ENCODE data around the gene BUD31. TPM values are rescaled to one million over a fixed set of nuclear protein-coding genes. Genes with fewer than 3 reads are reported as not detected.

BUD31 gene
- total and polyA plus RNA-seq, 10 of the 15 experiments (the other 5 are each of a cell fraction or from before 2014, with no cell fraction given) = 74.2 to 317 (median 130) TPM

GRCh38 chr7:99366646-99367045 lies 42.1 kb upstream of the BUD31 start:
- no peak overlapping the region for H3K4me3 ChIP-seq
- ChIA-PET SMC1A (ENCODE audit: uncharacterized antibody, unreplicated experiment) (no interaction called here), POLR2A (no interaction called here), RAD21 (ENCODE audit: unreplicated experiment) (interaction anchor here (0.7 to 0.8 kb wide), 2 partner anchors 42 to 49 kb away, joined by 3 read pairs; partner anchors contain the start of genes BUD31 and PDAP1), CTCF (interaction anchor here (0.6 to 4.0 kb wide), 4 partner anchors 37 to 552 kb away, joined by 3 to 31 read pairs (median 4); partner anchors contain the start of genes BUD31 and PDAP1)
- no peak for FAIRE-seq
- no peak for DNase-seq (ENCODE audit: low read depth, low spot score)
- no peak overlapping the region for H3K9ac ChIP-seq (ENCODE audit: control insufficient read depth, insufficient read depth, low read length)
- BruUV-seq (replicated peaks) = no TSS peak
- H4K20me1 ChIP-seq (ENCODE audit: control insufficient read depth, insufficient read depth) = no peaks in the 10 kb centered on the region
- intact Hi-C loops (cut with micrococcal nuclease; ENCODE audit: unreplicated experiment) = no loop called here
- H2AFZ ChIP-seq (ENCODE audit: control insufficient read depth, low read depth, low read length) = no peak overlapping the region
- H3K4me1 ChIP-seq (ENCODE audit: control insufficient read depth, insufficient read depth, low read length) = no peaks in the 10 kb centered on the region
- H3K27me3 ChIP-seq (replicated peaks in 1 of 2; ENCODE audit: control insufficient read depth in 2 of 2, insufficient read depth in 2 of 2, low read length in 1 of 2) = no peaks in the 10 kb centered on the region
- H3K4me2 ChIP-seq (ENCODE audit: control insufficient read depth, insufficient read depth) = no peak overlapping the region
- H3K9me3 ChIP-seq (replicated peaks; ENCODE audit: control insufficient read depth, insufficient read depth, low read length) = no peaks in the 10 kb centered on the region
- H3K79me2 ChIP-seq (ENCODE audit: control insufficient read depth, insufficient read depth, low read length) = no peaks in the 10 kb centered on the region
- ATAC-seq = no peak
- H3K27ac ChIP-seq (ENCODE audit: control insufficient read depth, insufficient read depth) = no peak overlapping the region
- in situ Hi-C loops (cut with MboI) = no loop called here
- peaks cover 12 to 28% of the 10 kb centered on the region in 2 experiments; a peak in 3 of 4 replicates for H3K36me3 ChIP-seq (ENCODE audit: control insufficient read depth in 2 of 2, insufficient read depth in 2 of 2, low read length in 1 of 2)
- 99% methylated on average over 11 of the region's 11 CpGs for WGBS (ENCODE audit: insufficient coverage, insufficient replicate concordance, low lambda C conversion rate, missing lambda C conversion rate)
- 0 out of 2 replicates have a peak, but pooled peaks have one; percentile 19 for TF ChIP-seq POLR2A (IDR thresholded peaks at IDR 0.05; ENCODE audit: low read depth, low read length)
- no peak for TF ChIP-seq SKIL (IDR thresholded peaks at IDR 0.05; ENCODE audit: low read depth, poor library complexity, severe bottlenecking)

- no peaks in the 10 kb centered on the region for H4K20me1 ChIP-seq (ENCODE audit: control insufficient read depth, insufficient read depth)
- in situ Hi-C loops (cut with MboI) (no loop called here), intact Hi-C loops (cut with micrococcal nuclease; ENCODE audit: unreplicated experiment) (no loop called here)
- no peaks in the 10 kb centered on the region for H3K4me1 ChIP-seq (ENCODE audit: control insufficient read depth, insufficient read depth, low read length)
- peaks cover 12 to 18% of the 10 kb centered on the region in 2 experiments; a peak in 3 of 4 replicates for H3K36me3 ChIP-seq (ENCODE audit: control insufficient read depth in 2 of 2, insufficient read depth in 2 of 2, low read length in 1 of 2)
- BruUV-seq (replicated peaks) = no TSS peak
- H3K4me3 ChIP-seq = no peak overlapping the region
- SMC1A ChIA-PET (ENCODE audit: uncharacterized antibody, unreplicated experiment) = interaction anchor here (1.5 kb wide), 1 partner anchor 12 kb away, joined by 3 read pairs; no protein-coding TSS in a partner anchor
- ATAC-seq (no peak), FAIRE-seq (no peak), DNase-seq (ENCODE audit: low read depth, low spot score) (no peak)
- H3K79me2 ChIP-seq (ENCODE audit: control insufficient read depth, insufficient read depth, low read length) = no peaks in the 10 kb centered on the region
- H3K4me2 ChIP-seq (ENCODE audit: control insufficient read depth, insufficient read depth) = no peak overlapping the region
- no peak overlapping the region for H3K27ac ChIP-seq (ENCODE audit: control insufficient read depth, insufficient read depth)
- H3K9ac ChIP-seq (ENCODE audit: control insufficient read depth, insufficient read depth, low read length) = no peak overlapping the region
- RAD21 ChIA-PET (ENCODE audit: unreplicated experiment) = no interaction called here
- POLR2A ChIA-PET = interaction anchor here (1.0 kb wide), 1 partner anchor 26 kb away, joined by 8 read pairs; no protein-coding TSS in a partner anchor
- H3K27me3 ChIP-seq (replicated peaks in 1 of 2; ENCODE audit: control insufficient read depth in 2 of 2, insufficient read depth in 2 of 2, low read length in 1 of 2) = no peaks in the 10 kb centered on the region
- 94% methylated on average over 13 of the region's 13 CpGs for WGBS (ENCODE audit: insufficient coverage, insufficient replicate concordance, low lambda C conversion rate, missing lambda C conversion rate)
- CTCF ChIA-PET = interaction anchor here (1.0 kb wide), 1 partner anchor 18 kb away, joined by 3 read pairs; no protein-coding TSS in a partner anchor
- H2AFZ ChIP-seq (ENCODE audit: control insufficient read depth, low read depth, low read length) = no peak overlapping the region
- H3K9me3 ChIP-seq (replicated peaks; ENCODE audit: control insufficient read depth, insufficient read depth, low read length) = no peaks in the 10 kb centered on the region
- TF ChIP-seq ZSCAN29 (IDR thresholded peaks at IDR 0.05) = no peak
- no peak for TF ChIP-seq CTCF (IDR thresholded peaks at IDR 0.05 in 2 of 3, conservative IDR thresholded peaks at IDR 0.05 in 1 of 3; ENCODE audit: control insufficient read depth in 2 of 3, extremely low read depth in 1 of 3, insufficient read depth in 1 of 3, low read depth in 3 of 3, low read length in 3 of 3)
- TF ChIP-seq SP1 (IDR thresholded peaks at IDR 0.05; ENCODE audit: low read depth, low read length) = no peak
- TF ChIP-seq SIN3A (IDR thresholded peaks at IDR 0.05; ENCODE audit: low read depth, low read length) = no peak
- no peak for TF ChIP-seq USF2 (IDR thresholded peaks at IDR 0.05; ENCODE audit: borderline replicate concordance, low read depth, low read length)
- no peak for TF ChIP-seq NFIC (IDR thresholded peaks at IDR 0.05; ENCODE audit: low read depth, low read length)
- no peak for TF ChIP-seq ZNF274 (IDR thresholded peaks at IDR 0.05; ENCODE audit: insufficient read depth, insufficient read length)
- no peak for TF ChIP-seq NFYA (IDR thresholded peaks at IDR 0.05; ENCODE audit: borderline replicate concordance, low read depth, low read length)
Observed at GRCh38 chr7:99368750-99369389, 39.9 kb upstream of the BUD31 start.
